Osteocyte (in vitro differentiated cells): Measurements from ENCODE around the gene VPS13D. TPM values are rescaled to one million over a fixed set of nuclear protein-coding genes. Genes with fewer than 3 reads are reported as not detected.

Experiments
- DNase-seq: peaks from one replicate; pipeline ENCODE4 v3.0.0; 2021; ENCODE audit warnings: mixed read lengths; ENCODE audit not compliant: unreplicated experiment; ENCODE audit errors: extremely low spot score
- H3K27ac Mint-ChIP-seq: one replicate; pipeline ENCODE4 v1.8.0; 2021; ENCODE audit warnings: mild to moderate bottlenecking, mixed read lengths; ENCODE audit not compliant: unreplicated experiment
- H3K27me3 Mint-ChIP-seq: one replicate; pipeline ENCODE4 v1.8.0; 2021; ENCODE audit warnings: mixed read lengths; ENCODE audit not compliant: unreplicated experiment
- H3K36me3 Mint-ChIP-seq: one replicate; pipeline ENCODE4 v1.8.0; 2021; ENCODE audit warnings: mixed read lengths; ENCODE audit not compliant: unreplicated experiment
- H3K4me1 Mint-ChIP-seq: one replicate; pipeline ENCODE4 v1.8.0; 2021; ENCODE audit warnings: mixed read lengths; ENCODE audit not compliant: unreplicated experiment
- H3K4me3 Mint-ChIP-seq: one replicate; pipeline ENCODE4 v1.8.0; 2021; ENCODE audit warnings: mild to moderate bottlenecking, moderate library complexity, mixed read lengths; ENCODE audit not compliant: unreplicated experiment
- H3K9me3 Mint-ChIP-seq: one replicate; pipeline ENCODE4 v1.8.0; 2021; ENCODE audit warnings: mixed read lengths; ENCODE audit not compliant: unreplicated experiment
- CTCF ChIP-seq: fragments of 200-600 bp; sonication (generic); IDR thresholded peaks from 2 replicates; pipeline ENCODE4 v1.5.0; 2021; ENCODE audit warnings: antibody characterized with exemption, mild to moderate bottlenecking, moderate library complexity
- total RNA-seq: library from RNA; stranded (reverse); gene quantifications from 2 replicates; pipeline ENCODE4 v1.2.1, GENCODE V29; 2021

VPS13D gene
- total RNA-seq, 1 donor from 2014 or later: 41.1 TPM

GRCh38 chr1:12416101-12416500, 186.3 kb downstream of the VPS13D start:
- no peak for TF ChIP-seq CTCF
- Mint-ChIP-seq H3K4me3 (no peak overlapping the region), H3K27ac (no peak overlapping the region), H3K4me1 (no peaks in the 10 kb centered on the region), H3K9me3 (no peaks in the 10 kb centered on the region), H3K36me3 (peaks cover 60% of the 10 kb centered on the region), H3K27me3 (no peaks in the 10 kb centered on the region)
- DNase-seq: no peak

GRCh38 chr1:12416744-12417143, 186.9 kb downstream of the VPS13D start:
- DNase-seq: no peak
- TF ChIP-seq CTCF: no peak
- Mint-ChIP-seq H3K36me3 (peaks cover 57% of the 10 kb centered on the region), H3K27me3 (no peaks in the 10 kb centered on the region), H3K4me3 (no peak overlapping the region), H3K27ac (no peak overlapping the region), H3K4me1 (no peaks in the 10 kb centered on the region), H3K9me3 (no peaks in the 10 kb centered on the region)

GRCh38 chr1:12417389-12417788, 187.6 kb downstream of the VPS13D start:
- Mint-ChIP-seq H3K4me3 (no peak overlapping the region), H3K27me3 (no peaks in the 10 kb centered on the region), H3K4me1 (no peaks in the 10 kb centered on the region), H3K9me3 (no peaks in the 10 kb centered on the region), H3K36me3 (peaks cover 50% of the 10 kb centered on the region), H3K27ac (no peak overlapping the region)
- no peak for DNase-seq
- no peak for TF ChIP-seq CTCF

- H3K4me1 Mint-ChIP-seq: peaks cover 17% of the 10 kb centered on the region
- no peak overlapping the region for H3K4me3 Mint-ChIP-seq
- no peaks in the 10 kb centered on the region for H3K27me3 Mint-ChIP-seq
- H3K27ac Mint-ChIP-seq: no peak overlapping the region
- DNase-seq: no peak
- TF ChIP-seq CTCF: no peak
- no peaks in the 10 kb centered on the region for H3K9me3 Mint-ChIP-seq
- peaks cover 39% of the 10 kb centered on the region for H3K36me3 Mint-ChIP-seq
Measured at GRCh38 chr1:12420171-12420570, 190.3 kb downstream of the VPS13D start.

GRCh38 chr1:12422488-12422887, 192.7 kb downstream of the VPS13D start:
- Mint-ChIP-seq H3K4me1 (peaks cover 17% of the 10 kb centered on the region), H3K9me3 (no peaks in the 10 kb centered on the region), H3K4me3 (no peak overlapping the region), H3K36me3 (peaks cover 27% of the 10 kb centered on the region), H3K27me3 (no peaks in the 10 kb centered on the region), H3K27ac (no peak overlapping the region)
- no peak for TF ChIP-seq CTCF
- DNase-seq: no peak
